SK-N-SH (cell line): ENCODE results near the gene MSH5. TPM values are rescaled to one million over a fixed set of nuclear protein-coding genes. Genes with fewer than 3 reads are reported as not detected.
A peak's percentile ranks its signal among the peaks of the same experiment; 100 is the strongest.

ENCODE experiments used
- CTCF ChIA-PET: fragments of 300-600, 350-600 bp; formaldehyde crosslinking; extraction: SDS; loops from one replicate; lab custom pipeline; 2021; lab: Yijun Ruan, JAX
- POLR2A ChIA-PET: fragments of 350-600 bp; sonication (Branson Sonifier 250); formaldehyde crosslinking; extraction: SDS; loops from one replicate; lab custom pipeline; 2020; ENCODE audit warnings: antibody characterized with exemption, inconsistent platforms; lab: Yijun Ruan, JAX
- DNase-seq: peaks from one replicate; pipeline ENCODE4 v3.0.0; 2012
- H2AFZ ChIP-seq: fragments of 200-600 bp; sonication (generic); 2 replicates; pipeline ENCODE4 v1.8.1; 2016; ENCODE audit warnings: antibody characterized with exemption, mild to moderate bottlenecking, low read depth
- H3F3A ChIP-seq: fragments of 200-600 bp; sonication (generic); replicated peaks from 2 replicates; pipeline ENCODE3; 2016; ENCODE audit warnings: antibody characterized with exemption, mild to moderate bottlenecking; ENCODE audit not compliant: insufficient read depth
- H3K27ac ChIP-seq, 2 experiments: fragments of 200-500 bp in 1 of 2; fragments of 200-600 bp in 1 of 2; sonication (Bioruptor generic) in 1 of 2; sonication (generic), shearing (Covaris generic) in 1 of 2; 2 replicates each; pipeline versions ENCODE4 v1.5.1 to v1.6.1; 2014 to 2016; ENCODE audit warnings: low read depth in 2 of 2, inconsistent platforms in 1 of 2, low read length in 1 of 2, mild to moderate bottlenecking in 1 of 2, mixed read lengths in 1 of 2
- H3K27me3 ChIP-seq: fragments of 200-600 bp; sonication (generic), shearing (Covaris generic); 2 replicates; pipeline ENCODE4 v1.6.1; 2016; ENCODE audit warnings: mixed run types; ENCODE audit not compliant: insufficient read depth
- H3K36me3 ChIP-seq, 2 experiments: fragments of 200-500 bp in 1 of 2; fragments of 200-600 bp in 1 of 2; sonication (Bioruptor generic) in 1 of 2; sonication (generic) in 1 of 2; replicated peaks in 1 of 2; 2 replicates each; pipeline versions ENCODE3 to v1.5.1; 2014 to 2016; ENCODE audit warnings: low read length in 1 of 2, mild to moderate bottlenecking in 1 of 2; ENCODE audit not compliant: insufficient read depth in 2 of 2, control insufficient read depth in 1 of 2
- H3K4me1 ChIP-seq, 2 experiments: fragments of 200-500 bp in 1 of 2; fragments of 200-600 bp in 1 of 2; sonication (Bioruptor generic) in 1 of 2; sonication (generic), shearing (Covaris generic) in 1 of 2; 2 replicates each; pipeline versions ENCODE4 v1.5.1 to v1.6.1; 2014 to 2016; ENCODE audit warnings: low read depth in 1 of 2, low read length in 1 of 2, mixed run types in 1 of 2; ENCODE audit not compliant: insufficient read depth in 2 of 2, control insufficient read depth in 1 of 2
- H3K4me2 ChIP-seq: fragments of 200-600 bp; sonication (generic), shearing (Covaris generic); 2 replicates; pipeline ENCODE4 v1.6.1; 2017; ENCODE audit warnings: mixed run types
- H3K4me3 ChIP-seq, 2 experiments: fragments of 200-500 bp in 1 of 2; fragments of 200-600 bp in 1 of 2; sonication (Bioruptor generic) in 1 of 2; sonication (generic), shearing (Covaris generic) in 1 of 2; 2 replicates each; pipeline versions ENCODE4 v1.5.1 to v1.8.1; 2014 to 2016; ENCODE audit warnings: low read depth in 2 of 2, inconsistent platforms in 1 of 2, low read length in 1 of 2, mild to moderate bottlenecking in 1 of 2, mixed read lengths in 1 of 2, moderate library complexity in 1 of 2
- H3K79me2 ChIP-seq: fragments of 200-600 bp; sonication (generic); 2 replicates; pipeline ENCODE4 v1.8.1; 2017; ENCODE audit warnings: mild to moderate bottlenecking; ENCODE audit not compliant: insufficient read depth
- H3K9ac ChIP-seq: fragments of 200-600 bp; sonication (generic); 2 replicates; pipeline ENCODE4 v1.6.1; 2017; ENCODE audit warnings: mixed run types
- H3K9me2 ChIP-seq: fragments of 200-600 bp; sonication (generic); 2 replicates; pipeline ENCODE4 v1.6.1; 2017; ENCODE audit warnings: mixed run types
- H3K9me3 ChIP-seq: fragments of 200-600 bp; sonication (generic); 2 replicates; pipeline ENCODE4 v1.6.1; 2017; ENCODE audit warnings: mixed run types, mild to moderate bottlenecking, moderate library complexity
- H4K20me1 ChIP-seq: fragments of 200-600 bp; sonication (generic); 2 replicates; pipeline ENCODE4 v1.6.1; 2017; ENCODE audit warnings: mild to moderate bottlenecking, mixed run types; ENCODE audit not compliant: insufficient read depth
- CHD2 ChIP-seq: fragments of 150-350 bp; IDR thresholded peaks from 2 replicates; pipeline ENCODE4 v1.6.1; 2018; ENCODE audit warnings: low read length; ENCODE audit not compliant: partially characterized antibody
- EP300 ChIP-seq, 2 experiments: IDR thresholded peaks; 2 replicates each; pipeline versions ENCODE4 v1.4.0 to v1.6.1; 2012; ENCODE audit warnings: borderline replicate concordance in 1 of 2, low read depth in 1 of 2, low read length in 1 of 2
- EZH2phosphoT487 ChIP-seq: fragments of 200-600 bp; sonication (generic); IDR thresholded peaks from 2 replicates; pipeline ENCODE4 v1.6.1; 2017; ENCODE audit warnings: low read depth, mixed run types, mild to moderate bottlenecking, antibody characterized with exemption, moderate library complexity, borderline replicate concordance
- GABPA ChIP-seq: IDR thresholded peaks from 2 replicates; pipeline ENCODE4 v1.4.0; 2012; ENCODE audit warnings: low read depth, mild to moderate bottlenecking
- IRF3 ChIP-seq: fragments of 150-350 bp; IDR thresholded peaks from 2 replicates; pipeline ENCODE4 v1.6.1; 2016; ENCODE audit warnings: mild to moderate bottlenecking, low read depth, low read length
- JUND ChIP-seq: IDR thresholded peaks from 2 replicates; pipeline ENCODE4 v1.4.0; 2012
- MXI1 ChIP-seq: IDR thresholded peaks from 2 replicates; pipeline ENCODE4 v1.6.1; 2012; ENCODE audit warnings: mild to moderate bottlenecking, low read depth, low read length, improper control_type of control experiment
- POLR2AphosphoS5 ChIP-seq: IDR thresholded peaks from 2 replicates; pipeline ENCODE4 v1.6.1; 2012; ENCODE audit warnings: low read depth, low read length
- RAD21 ChIP-seq: IDR thresholded peaks from 2 replicates; pipeline ENCODE4 v1.6.1; 2012; ENCODE audit warnings: mild to moderate bottlenecking, low read length
- SMC3 ChIP-seq: IDR thresholded peaks from 2 replicates; pipeline ENCODE4 v1.6.1; 2012; ENCODE audit warnings: low read depth, low read length, improper control_type of control experiment
- TCF12 ChIP-seq: IDR thresholded peaks from 2 replicates; pipeline ENCODE4 v1.4.0; 2012
- ZBTB33 ChIP-seq: IDR thresholded peaks from 2 replicates; pipeline ENCODE4 v1.4.0; 2012; ENCODE audit warnings: low read depth, borderline replicate concordance
- WGBS: methylation state at CpG from one replicate; pipeline ENCODE4 v1.1.6; 2017; ENCODE audit warnings: low lambda C conversion rate; 5-methylcytosine and 5-hydroxymethylcytosine counted together
- polyA plus RNA-seq, 3 experiments: library from polyadenylated mRNA; depleted of rRNA; stranded (reverse); fragments of >200 nt; gene quantifications; 2 replicates each; pipeline ENCODE4 v1.2.3, GENCODE V29; 2012
- TF ChIP-seq, protein P1 (sequence below): IDR thresholded peaks from 2 replicates; pipeline ENCODE4 v1.4.0; 2012; ENCODE audit warnings: low read depth, borderline replicate concordance

The MSH5 gene
- polyA plus RNA-seq, 1 of the 3 experiments (the other 2 are of a cell fraction), result 16.0 TPM

DNA sequence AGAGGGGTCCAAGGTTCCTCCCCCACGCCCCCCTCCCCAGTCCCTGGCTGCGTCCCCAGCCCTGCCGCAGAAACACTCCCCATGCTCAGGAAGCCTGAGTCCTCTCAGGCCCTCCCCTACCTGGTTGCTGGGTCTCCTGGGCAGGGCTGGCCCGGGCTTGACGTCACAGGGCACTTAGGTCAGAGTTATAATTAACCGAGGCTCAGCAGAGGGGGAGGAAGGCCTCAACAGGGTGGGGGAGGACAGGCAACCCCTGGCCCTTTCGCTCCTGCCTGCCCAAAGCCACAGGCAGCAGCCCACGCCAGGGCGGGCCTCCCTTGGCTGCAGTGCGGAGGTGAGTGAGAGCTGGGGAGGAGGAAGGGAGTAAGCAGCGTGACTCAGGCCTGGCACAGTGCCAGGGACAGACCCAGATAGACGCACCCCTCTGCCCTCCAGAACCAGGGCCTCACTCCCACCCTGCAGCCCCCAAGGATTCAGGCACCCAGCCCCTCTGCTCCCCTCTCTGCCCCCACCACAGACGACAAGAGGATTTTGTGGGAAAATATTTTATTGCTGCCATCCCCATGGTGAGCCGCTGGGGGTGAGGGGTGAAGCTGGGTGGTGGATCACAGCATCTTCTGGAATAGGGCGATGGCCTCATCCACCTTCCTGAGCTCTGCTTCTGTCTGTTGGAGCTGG lies 37.3 kb downstream of the MSH5 start, which contains the start of gene VWA7 (continued):
- peak; percentile 39; the same call in 1 of the 2 replicates for TF ChIP-seq ZBTB33
- no peak for TF ChIP-seq IRF3
- TF ChIP-seq EP300 (IDR thresholded peaks at IDR 0.05; ENCODE audit: borderline replicate concordance in 1 of 2, low read depth in 1 of 2, low read length in 1 of 2), result peak in 1 of 2 experiments; percentile 14; a peak in 1 of 4 replicates
- no peak for TF ChIP-seq GABPA
- peak; percentile 40; the same call in 1 of the 2 replicates for TF ChIP-seq POLR2AphosphoS5
- no peak for TF ChIP-seq CHD2

DNA sequence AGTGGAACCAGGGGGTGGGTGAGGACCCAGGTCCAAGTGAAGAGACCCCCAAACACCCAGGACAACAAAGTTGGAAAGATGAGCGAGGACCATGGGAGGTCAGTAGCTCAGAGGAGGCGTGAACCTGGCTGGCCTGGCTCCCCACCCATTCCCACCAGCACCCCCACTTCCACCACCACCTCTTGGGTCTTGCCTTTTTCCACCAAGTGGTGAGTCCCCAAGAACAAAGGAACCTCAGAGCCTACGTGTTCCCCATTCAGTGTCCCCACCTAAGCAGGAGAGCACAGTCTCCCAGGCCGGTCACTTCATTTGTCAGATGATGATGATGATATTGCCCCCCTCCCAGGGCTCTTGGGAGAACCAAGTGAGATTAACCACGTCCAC lies 37.9 kb downstream of the MSH5 start:
- 98% methylated on average over 5 of the region's 5 CpGs for WGBS
- H3K4me2 ChIP-seq, result no peak overlapping the region
- TF ChIP-seq JUND, result no peak
- no peak for TF ChIP-seq SMC3
- no peak for TF ChIP-seq EZH2phosphoT487
- TF ChIP-seq, protein P1, sequence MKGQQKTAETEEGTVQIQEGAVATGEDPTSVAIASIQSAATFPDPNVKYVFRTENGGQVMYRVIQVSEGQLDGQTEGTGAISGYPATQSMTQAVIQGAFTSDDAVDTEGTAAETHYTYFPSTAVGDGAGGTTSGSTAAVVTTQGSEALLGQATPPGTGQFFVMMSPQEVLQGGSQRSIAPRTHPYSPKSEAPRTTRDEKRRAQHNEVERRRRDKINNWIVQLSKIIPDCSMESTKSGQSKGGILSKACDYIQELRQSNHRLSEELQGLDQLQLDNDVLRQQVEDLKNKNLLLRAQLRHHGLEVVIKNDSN, result no peak
- no peak for TF ChIP-seq EP300 (IDR thresholded peaks at IDR 0.05; ENCODE audit: borderline replicate concordance in 1 of 2, low read depth in 1 of 2, low read length in 1 of 2)
- TF ChIP-seq RAD21, result no peak
- TF ChIP-seq TCF12, result no peak
- TF ChIP-seq MXI1, result no peak
- TF ChIP-seq, all 33 proteins: peak for 0
- Histone ChIP-seq H3F3A (peaks cover 3% of the 10 kb centered on the region), H3K9ac (no peak overlapping the region), H2AFZ (no peak overlapping the region), H3K9me3 (no peaks in the 10 kb centered on the region), H3K27ac (no peak overlapping the region; a peak in 1 of 4 replicates), H3K4me3 (no peak overlapping the region), H3K9me2 (no peaks in the 10 kb centered on the region), H3K36me3 (peaks cover 0 to 39% of the 10 kb centered on the region in 2 experiments), H3K27me3 (no peaks in the 10 kb centered on the region), H3K79me2 (no peaks in the 10 kb centered on the region), H3K4me1 (peaks cover 9 to 10% of the 10 kb centered on the region in 2 experiments; a peak in 2 of 4 replicates), H4K20me1 (no peaks in the 10 kb centered on the region)
- no peak for DNase-seq
- POLR2A ChIA-PET, result no interaction called here
- CTCF ChIA-PET, result interaction anchor here (0.9 to 9.9 kb wide), 6 partner anchors 7 to 197 kb away, joined by 3 to 62 read pairs (median 4); no protein-coding TSS in a partner anchor
